PC-3 (cell line): Measurements from ENCODE around the gene VANGL2. TPM values are rescaled to one million over a fixed set of nuclear protein-coding genes. Genes with fewer than 3 reads are reported as not detected.

Source experiments
- ATAC-seq: fragments of 200-7000 bp; cut with Tn5 transposase; 2 replicates; pipeline ENCODE4 v1.9.1; 2020; ENCODE audit warnings: mild to moderate bottlenecking, moderate library complexity
- BruUV-seq: library from RNA; stranded (reverse); fragments of 400-500 nt; replicated peaks from 2 replicates; lab custom pipeline; 2021; lab: Mats Ljungman, UMichigan
- CTCF ChIA-PET: fragments of 300-600 bp; sonication (Branson Sonifier 250); formaldehyde crosslinking; loops from one replicate; lab custom pipeline; 2022; ENCODE audit warnings: antibody characterized with exemption; lab: Charles Lee
- POLR2A ChIA-PET: fragments of 300-600 bp; sonication (Branson Sonifier 250); formaldehyde crosslinking; loops from one replicate; lab custom pipeline; 2022; ENCODE audit warnings: antibody characterized with exemption; ENCODE audit not compliant: unreplicated experiment; lab: Charles Lee
- DNase-seq: peaks from one replicate; pipeline ENCODE4 v3.0.0-alpha.2; 2015
- H2AFZ ChIP-seq: fragments of 300-600 bp; sonication (generic); 2 replicates; pipeline ENCODE4 v1.6.0; 2016; ENCODE audit warnings: antibody characterized with exemption, low read length
- H3F3A ChIP-seq: fragments of 300-600 bp; sonication (generic); one replicate; pipeline ENCODE4 v1.6.0; 2017; ENCODE audit warnings: antibody characterized with exemption, low read length, control low read depth, mild to moderate bottlenecking; ENCODE audit not compliant: unreplicated experiment
- H3K27ac ChIP-seq: fragments of 300-600 bp; sonication (generic); 2 replicates; pipeline ENCODE4 v1.5.1; 2016; ENCODE audit warnings: mild to moderate bottlenecking, low read length
- H3K27me3 ChIP-seq: fragments of 300-600 bp; sonication (generic); 2 replicates; pipeline ENCODE4 v1.6.1; 2016; ENCODE audit warnings: low read length, mixed read lengths
- H3K36me3 ChIP-seq: fragments of 300-600 bp; sonication (generic); 2 replicates; pipeline ENCODE4 v1.6.1; 2016; ENCODE audit warnings: low read depth, mixed run types, low read length, mixed read lengths
- H3K4me1 ChIP-seq: fragments of 300-600 bp; sonication (generic); 2 replicates; pipeline ENCODE4 v1.5.1; 2016; ENCODE audit warnings: low read length; ENCODE audit not compliant: insufficient read depth
- H3K4me2 ChIP-seq: fragments of 300-600 bp; sonication (generic); 2 replicates; pipeline ENCODE4 v1.6.0; 2016; ENCODE audit warnings: low read length
- H3K4me3 ChIP-seq: fragments of 300-600 bp; sonication (generic); 2 replicates; pipeline ENCODE4 v1.5.1; 2016; ENCODE audit warnings: mild to moderate bottlenecking, low read length, mixed read lengths
- H3K79me2 ChIP-seq: fragments of 300-600 bp; sonication (generic); 2 replicates; pipeline ENCODE4 v1.6.1; 2017; ENCODE audit warnings: low read length, mixed read lengths
- H3K9ac ChIP-seq: fragments of 300-600 bp; sonication (generic); 2 replicates; pipeline ENCODE4 v1.6.0; 2016; ENCODE audit warnings: mild to moderate bottlenecking, low read length
- H3K9me2 ChIP-seq: fragments of 300-600 bp; sonication (generic); replicated peaks from 2 replicates; pipeline ENCODE4 v1.6.1; 2016; ENCODE audit warnings: mixed run types, low read length, mixed read lengths
- H3K9me3 ChIP-seq: fragments of 300-600 bp; sonication (generic); 2 replicates; pipeline ENCODE4 v1.6.1; 2016; ENCODE audit warnings: low read length, mixed read lengths
- H4K20me1 ChIP-seq: fragments of 300-600 bp; sonication (generic); 2 replicates; pipeline ENCODE4 v1.6.1; 2016; ENCODE audit warnings: low read length, mixed read lengths
- CTCF ChIP-seq: fragments of 300-600 bp; sonication (generic); conservative IDR thresholded peaks from 2 replicates; pipeline ENCODE4 v1.5.1; 2017; ENCODE audit warnings: antibody characterized with exemption, low read depth, mild to moderate bottlenecking, low read length
- EZH2 ChIP-seq: fragments of 300-600 bp; sonication (generic); IDR thresholded peaks from one replicate; pipeline ENCODE4 v1.6.1; 2017; ENCODE audit warnings: antibody characterized with exemption, mild to moderate bottlenecking, low read length; ENCODE audit not compliant: unreplicated experiment
- EZH2phosphoT487 ChIP-seq: fragments of 300-600 bp; sonication (generic); IDR thresholded peaks from 2 replicates; pipeline ENCODE4 v1.6.1; 2018; ENCODE audit warnings: mild to moderate bottlenecking, antibody characterized with exemption, low read length, borderline replicate concordance
- intact Hi-C: fragments of 100-400 bp; cut with micrococcal nuclease; formaldehyde crosslinking; loops from 2 replicates; pipeline ENCODE4 v1.9.0; 2023
- total RNA-seq: library from RNA; depleted of rRNA; stranded (reverse); fragments of >200 nt; gene quantifications from 2 replicates; pipeline ENCODE4 v1.2.3, GENCODE V29; 2014

VANGL2 gene
- total RNA-seq, 1 experiment from 2014 or later = 0.44 TPM

GRCh38 chr1:160358073-160358472, 42.3 kb upstream of the VANGL2 start:
- Histone ChIP-seq H3K9ac (no peak overlapping the region), H3F3A (no peaks in the 10 kb centered on the region), H3K4me2 (no peak overlapping the region), H3K4me1 (no peaks in the 10 kb centered on the region), H4K20me1 (no peaks in the 10 kb centered on the region), H3K4me3 (no peak overlapping the region), H2AFZ (no peak overlapping the region), H3K27ac (no peak overlapping the region), H3K9me2 (no peaks in the 10 kb centered on the region), H3K36me3 (peaks cover 53% of the 10 kb centered on the region), H3K27me3 (no peaks in the 10 kb centered on the region), H3K9me3 (no peaks in the 10 kb centered on the region), H3K79me2 (no peaks in the 10 kb centered on the region)
- CTCF ChIA-PET = no interaction called here
- BruUV-seq = no TSS peak
- intact Hi-C loops = no loop called here
- no peak for DNase-seq
- no peak for ATAC-seq
- TF ChIP-seq CTCF (no peak), EZH2 (no peak), EZH2phosphoT487 (no peak)
- POLR2A ChIA-PET = no interaction called here

DNA sequence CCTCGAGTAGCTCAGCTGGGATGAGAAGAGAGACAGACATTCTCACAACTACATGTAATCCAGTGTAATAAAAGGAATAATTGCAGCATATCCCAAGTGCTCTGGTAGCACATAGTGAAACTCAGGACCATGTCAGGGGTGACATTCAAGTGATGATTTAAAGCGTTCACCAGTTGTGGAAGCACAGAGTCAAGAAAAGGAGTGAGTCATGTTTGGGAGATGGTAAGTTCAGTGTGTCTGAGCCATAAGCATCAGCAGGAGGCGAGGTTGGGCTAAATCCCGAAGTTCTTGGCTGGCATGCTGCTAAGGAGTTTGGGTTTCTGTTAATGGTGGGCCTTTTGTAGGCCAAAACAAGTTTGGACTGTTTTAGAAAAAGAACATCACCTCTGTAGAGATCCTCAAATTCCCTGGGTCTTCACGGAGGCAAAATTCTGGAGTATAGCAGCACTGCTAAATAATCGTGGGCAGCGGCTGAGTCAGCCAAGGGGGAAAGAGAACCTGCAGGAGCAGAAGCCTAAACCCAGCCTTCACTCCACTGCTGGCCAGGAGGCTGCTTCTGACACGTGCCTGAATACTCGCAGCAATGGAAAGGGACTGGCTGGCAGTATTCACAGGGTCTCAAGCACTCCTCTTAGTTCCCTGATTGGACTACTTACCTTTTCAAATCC, 40.7 kb upstream of the VANGL2 start:
- DNase-seq (no peak), ATAC-seq (no peak; the same call in 1 of the 2 replicates)
- H3K9me2 ChIP-seq = no peaks in the 10 kb centered on the region
- H3K36me3 ChIP-seq = peaks cover 40% of the 10 kb centered on the region
- no peaks in the 10 kb centered on the region for H3K4me1 ChIP-seq
- H3K27me3 ChIP-seq = no peaks in the 10 kb centered on the region
- intact Hi-C loops = no loop called here
- ChIA-PET POLR2A (no interaction called here), CTCF (no interaction called here)
- H3F3A ChIP-seq = no peaks in the 10 kb centered on the region
- H3K27ac ChIP-seq = no peak overlapping the region
- no peaks in the 10 kb centered on the region for H3K9me3 ChIP-seq
- no peaks in the 10 kb centered on the region for H3K79me2 ChIP-seq
- no peak overlapping the region for H3K4me2 ChIP-seq
- H4K20me1 ChIP-seq = no peaks in the 10 kb centered on the region
- BruUV-seq = no TSS peak
- no peak overlapping the region for H3K4me3 ChIP-seq
- H3K9ac ChIP-seq = no peak overlapping the region
- no peak for TF ChIP-seq EZH2phosphoT487
- no peak for TF ChIP-seq CTCF
- no peak for TF ChIP-seq EZH2
- H2AFZ ChIP-seq = no peak overlapping the region

DNA sequence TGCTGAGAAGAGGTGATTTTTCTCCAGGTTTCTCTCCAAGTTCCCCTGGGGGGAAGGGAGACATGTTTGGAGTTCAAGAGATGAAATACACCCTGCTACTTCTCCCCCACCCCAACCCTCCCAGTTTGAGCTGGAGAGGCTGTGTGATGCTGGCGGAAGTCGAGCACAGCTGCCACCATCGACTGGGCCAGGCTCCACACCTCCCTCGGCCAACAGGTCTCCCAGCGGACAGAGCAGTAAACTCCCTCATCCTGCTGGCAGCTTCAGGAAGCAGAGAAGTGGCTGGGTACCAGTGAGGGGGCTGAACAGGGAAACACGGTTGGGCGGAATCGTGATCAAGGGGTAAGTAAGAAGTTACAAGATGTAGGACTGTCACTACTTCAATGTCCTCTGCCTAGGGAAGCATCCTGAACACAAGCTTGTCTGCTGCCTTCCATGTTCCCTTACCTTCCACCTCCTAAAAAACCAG, 40.1 kb upstream of the VANGL2 start:
- H3K36me3 ChIP-seq = peaks cover 35% of the 10 kb centered on the region
- H3K9me2 ChIP-seq = no peaks in the 10 kb centered on the region
- no TSS peak for BruUV-seq
- intact Hi-C loops = no loop called here
- ATAC-seq = no peak
- no peaks in the 10 kb centered on the region for H3F3A ChIP-seq
- H3K79me2 ChIP-seq = no peaks in the 10 kb centered on the region
- H3K4me2 ChIP-seq = no peak overlapping the region
- ChIA-PET CTCF (no interaction called here), POLR2A (no interaction called here)
- no peaks in the 10 kb centered on the region for H4K20me1 ChIP-seq
- no peaks in the 10 kb centered on the region for H3K27me3 ChIP-seq
- H3K9ac ChIP-seq = no peak overlapping the region
- DNase-seq = no peak
- no peaks in the 10 kb centered on the region for H3K4me1 ChIP-seq
- H3K9me3 ChIP-seq = no peaks in the 10 kb centered on the region
- H3K4me3 ChIP-seq = no peak overlapping the region
- no peak for TF ChIP-seq EZH2
- no peak for TF ChIP-seq CTCF
- TF ChIP-seq EZH2phosphoT487 = no peak
- no peak overlapping the region for H2AFZ ChIP-seq
- no peak overlapping the region for H3K27ac ChIP-seq
